ENCODE results near the gene TRANK1.

Gene TRANK1

GRCh38 chr3:36843065-36844051 is 101.5 kb downstream of the TRANK1 start:
- no peak for DNase-seq (ENCODE audit: low read depth)

DNA sequence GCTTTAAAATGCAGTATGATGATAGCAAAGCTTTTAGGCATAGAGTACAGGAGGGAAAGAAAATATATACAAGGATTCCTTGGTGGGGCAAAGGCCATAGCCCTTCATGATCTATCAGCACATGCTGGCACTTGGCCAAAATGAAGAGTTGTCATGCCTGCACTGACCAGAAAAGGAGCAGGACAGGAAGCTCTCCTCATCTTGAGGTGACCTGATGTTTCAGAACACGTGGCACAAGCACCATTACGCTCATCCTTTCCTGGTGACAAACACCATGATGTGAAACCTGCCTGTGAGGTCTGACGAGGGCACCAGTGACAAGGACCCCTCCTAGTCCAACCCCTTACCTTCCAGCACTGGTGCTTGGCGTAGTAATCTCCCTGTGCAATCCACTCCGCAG is 102.6 kb downstream of the TRANK1 start:
- DNase-seq (ENCODE audit: low read depth) = no peak

DNA sequence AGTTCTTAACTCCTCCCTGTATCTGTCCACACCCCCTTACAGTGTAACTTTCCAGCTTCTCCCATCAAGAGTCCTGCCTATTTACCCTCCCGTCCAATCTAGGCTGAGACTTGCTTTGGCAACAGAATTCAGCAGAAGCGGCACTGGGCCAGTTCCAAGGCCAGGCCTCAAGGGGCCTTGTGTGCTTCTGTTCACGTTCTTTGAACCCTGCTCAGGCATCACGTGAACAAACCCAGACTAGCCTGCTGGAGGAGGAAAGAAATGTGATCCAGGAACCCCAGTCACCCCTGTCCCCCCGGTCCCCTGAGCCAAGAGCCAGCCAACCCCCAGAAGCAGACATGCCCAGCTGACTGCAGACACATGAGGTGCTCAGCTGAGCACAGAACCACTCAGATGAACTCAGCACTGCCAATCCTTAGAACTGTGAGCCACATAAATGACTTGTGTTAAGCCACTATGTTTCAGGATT is 104.4 kb downstream of the TRANK1 start:
- DNase-seq (ENCODE audit: low read depth) = no peak

GRCh38 chr3:36837089-36837488 is 107.8 kb downstream of the TRANK1 start:
- no peak for DNase-seq (ENCODE audit: low read depth)

GRCh38 chr3:36833160-36833814 is 111.6 kb downstream of the TRANK1 start:
- no peak for DNase-seq (ENCODE audit: low read depth)

DNA sequence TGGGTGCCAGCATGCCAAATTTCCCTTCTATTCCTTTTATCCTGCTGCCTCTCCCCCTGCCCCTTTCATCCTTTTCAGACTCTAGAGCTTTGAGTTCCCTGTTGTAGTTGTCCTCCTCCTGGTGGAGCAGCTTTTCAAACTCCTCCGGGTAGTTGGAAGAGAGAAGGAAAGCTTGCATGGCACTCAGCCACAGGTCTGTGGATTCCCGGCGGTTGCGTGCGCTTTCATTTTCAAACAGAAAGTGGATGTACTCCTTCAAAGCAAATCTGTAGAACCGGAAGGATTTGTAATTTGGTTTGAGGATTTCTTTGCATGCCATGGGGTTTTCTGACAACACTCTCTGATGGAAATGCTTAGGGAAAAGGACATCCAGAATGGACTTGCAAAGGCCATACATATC is 112.4 kb downstream of the TRANK1 start:
- no peak for DNase-seq (ENCODE audit: low read depth)

- DNase-seq (ENCODE audit: low read depth) = no peak
Observed at GRCh38 chr3:36827133-36827532, 117.7 kb downstream of the TRANK1 start.

GRCh38 chr3:36826240-36826639 is 118.6 kb downstream of the TRANK1 start:
- DNase-seq (ENCODE audit: low read depth) = no peak

GRCh38 chr3:36824443-36824842 is 120.4 kb downstream of the TRANK1 start:
- no peak for DNase-seq (ENCODE audit: low read depth)

DNA sequence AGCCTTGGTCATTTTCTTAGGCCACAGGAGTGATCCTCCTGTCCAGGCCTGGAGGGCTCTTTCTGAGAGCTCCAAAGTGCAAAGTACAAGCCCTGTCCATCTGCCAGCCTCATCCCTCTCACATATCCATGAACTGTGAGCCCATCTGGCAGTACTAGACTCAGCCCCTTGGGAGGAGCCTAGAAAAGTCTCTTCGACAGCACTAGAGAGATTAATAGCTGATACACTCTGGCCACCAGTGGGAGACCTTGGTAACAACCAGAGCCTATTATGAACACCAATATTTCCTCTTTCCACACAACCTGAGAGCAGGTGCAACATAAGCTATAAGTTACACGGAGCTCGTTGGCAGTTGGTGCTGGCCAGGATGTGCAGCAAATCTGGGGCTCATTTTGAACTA is 121.0 kb downstream of the TRANK1 start:
- DNase-seq (ENCODE audit: low read depth) = no peak

DNA sequence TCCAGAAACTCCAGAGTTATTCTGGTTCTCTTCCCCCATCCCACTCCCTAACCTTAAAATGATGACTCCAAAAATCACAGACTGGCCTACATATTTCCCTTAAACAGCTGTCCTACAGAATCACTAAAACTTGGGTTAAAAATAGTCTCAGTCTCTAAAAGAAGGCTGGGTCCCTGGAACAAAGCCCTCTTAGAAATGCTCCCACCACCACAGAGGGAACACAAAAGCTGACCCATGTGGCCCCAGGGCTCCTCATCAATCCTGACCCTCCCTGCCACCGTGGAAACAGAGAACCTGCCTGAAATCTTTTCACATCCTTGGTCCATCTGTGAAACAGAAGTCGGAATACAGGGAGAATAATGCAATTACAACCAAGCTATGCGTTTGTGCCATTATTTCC is 124.8 kb downstream of the TRANK1 start:
- DNase-seq (ENCODE audit: low read depth) = no peak

GRCh38 chr3:36817806-36818533 is 126.9 kb downstream of the TRANK1 start:
- no peak for DNase-seq (ENCODE audit: low read depth)

DNA sequence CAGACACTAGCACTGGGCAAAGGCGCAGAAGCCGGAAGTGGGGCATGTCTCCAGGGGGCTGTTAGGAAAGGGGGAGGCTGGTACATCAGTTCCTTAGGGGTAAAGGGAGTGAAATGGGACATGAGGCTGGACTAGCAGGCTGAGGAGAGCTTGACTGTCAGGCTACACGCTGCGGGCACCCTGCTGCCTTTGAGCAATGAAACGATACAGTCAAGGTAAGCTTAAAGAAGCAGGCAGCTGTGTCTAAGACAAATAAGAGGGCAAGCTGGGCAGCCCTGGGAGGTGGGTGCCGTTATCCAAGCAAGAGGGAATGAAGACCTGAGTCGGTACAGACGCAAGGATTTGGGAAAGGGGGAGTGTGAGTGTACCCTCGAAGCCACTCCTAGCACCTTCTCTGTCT is 129.5 kb downstream of the TRANK1 start:
- no peak for DNase-seq (ENCODE audit: low read depth)

DNA sequence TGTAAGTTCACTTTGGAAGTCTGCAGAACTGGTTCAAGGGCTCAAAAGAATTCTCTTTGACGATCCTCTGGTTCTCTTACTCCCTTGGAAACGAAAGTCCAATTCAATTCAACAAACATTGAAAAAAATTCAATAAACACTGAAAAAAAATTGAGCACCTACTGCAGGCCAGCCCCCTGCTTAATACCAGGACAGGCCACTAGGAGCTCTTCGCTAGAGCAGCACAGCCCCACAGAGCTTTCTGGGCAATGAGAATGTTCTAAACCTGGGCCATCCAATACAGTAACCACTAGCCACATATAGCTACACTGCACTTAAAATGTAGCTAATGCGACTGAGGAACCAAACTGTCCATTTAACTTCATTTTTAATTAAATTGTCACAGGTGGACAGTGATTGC is 130.1 kb downstream of the TRANK1 start:
- no peak for DNase-seq (ENCODE audit: low read depth)

GRCh38 chr3:36814066-36814717 is 130.7 kb downstream of the TRANK1 start:
- DNase-seq (ENCODE audit: low read depth) = no peak

DNA sequence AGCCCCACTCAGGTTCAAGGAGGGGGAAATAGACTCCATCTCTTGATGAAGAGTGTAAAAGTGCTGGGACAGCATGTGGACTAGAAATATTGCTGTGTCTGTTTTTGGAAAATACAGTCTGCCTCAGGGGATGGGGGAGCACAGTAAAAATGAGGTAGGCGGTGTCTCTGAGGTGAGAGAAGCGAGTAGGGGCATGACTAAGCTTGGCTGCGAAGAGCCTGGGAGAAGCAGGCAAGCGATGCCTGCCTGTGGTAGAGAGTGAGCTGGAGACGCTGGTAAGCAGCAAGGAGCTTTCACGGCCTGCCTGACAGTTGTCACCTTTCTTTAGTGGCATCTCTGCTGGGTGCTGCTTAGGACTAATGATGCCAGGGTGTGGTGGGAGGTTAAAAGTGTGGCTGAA is 131.5 kb downstream of the TRANK1 start:
- no peak for DNase-seq (ENCODE audit: low read depth)

DNA sequence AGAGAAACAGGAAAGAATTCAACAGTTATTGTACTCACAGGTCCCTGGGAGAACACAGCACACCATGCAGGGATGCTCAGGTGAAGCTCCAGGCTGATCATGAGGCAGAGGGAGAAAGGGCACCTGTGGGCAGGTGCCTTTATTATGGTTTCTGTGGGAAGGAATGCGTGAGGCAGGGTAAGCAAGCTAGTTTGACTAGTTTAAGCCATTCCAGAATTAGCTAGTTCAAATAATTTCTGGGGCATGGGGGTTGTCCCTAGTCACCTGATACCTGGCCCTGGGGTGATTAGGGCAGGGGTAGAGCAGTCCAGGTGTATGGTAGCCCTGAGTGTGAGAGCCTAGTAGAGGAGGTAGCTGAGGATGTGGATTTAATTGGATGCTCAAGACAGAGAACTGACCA is 132.6 kb downstream of the TRANK1 start:
- no peak for DNase-seq (ENCODE audit: low read depth)

DNA sequence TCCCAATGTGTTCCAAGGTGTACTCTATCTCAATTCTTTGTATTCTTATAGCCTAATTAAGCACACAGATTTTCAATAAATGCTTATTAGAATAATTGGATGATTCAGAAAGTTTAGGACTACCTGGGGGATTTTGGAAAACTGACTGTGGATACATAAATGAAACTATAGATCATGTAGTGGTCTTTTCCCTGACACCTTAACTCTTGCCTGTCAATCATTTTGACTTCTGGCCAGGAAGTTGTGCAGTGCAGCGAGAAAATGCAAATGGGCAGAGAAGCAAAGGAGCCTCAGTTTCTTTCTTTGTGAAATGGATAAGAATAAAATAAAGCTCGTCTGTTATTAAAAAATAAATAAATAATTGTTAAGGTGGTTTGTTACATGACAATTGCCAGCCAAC is 133.1 kb downstream of the TRANK1 start:
- no peak for DNase-seq (ENCODE audit: low read depth)

DNA sequence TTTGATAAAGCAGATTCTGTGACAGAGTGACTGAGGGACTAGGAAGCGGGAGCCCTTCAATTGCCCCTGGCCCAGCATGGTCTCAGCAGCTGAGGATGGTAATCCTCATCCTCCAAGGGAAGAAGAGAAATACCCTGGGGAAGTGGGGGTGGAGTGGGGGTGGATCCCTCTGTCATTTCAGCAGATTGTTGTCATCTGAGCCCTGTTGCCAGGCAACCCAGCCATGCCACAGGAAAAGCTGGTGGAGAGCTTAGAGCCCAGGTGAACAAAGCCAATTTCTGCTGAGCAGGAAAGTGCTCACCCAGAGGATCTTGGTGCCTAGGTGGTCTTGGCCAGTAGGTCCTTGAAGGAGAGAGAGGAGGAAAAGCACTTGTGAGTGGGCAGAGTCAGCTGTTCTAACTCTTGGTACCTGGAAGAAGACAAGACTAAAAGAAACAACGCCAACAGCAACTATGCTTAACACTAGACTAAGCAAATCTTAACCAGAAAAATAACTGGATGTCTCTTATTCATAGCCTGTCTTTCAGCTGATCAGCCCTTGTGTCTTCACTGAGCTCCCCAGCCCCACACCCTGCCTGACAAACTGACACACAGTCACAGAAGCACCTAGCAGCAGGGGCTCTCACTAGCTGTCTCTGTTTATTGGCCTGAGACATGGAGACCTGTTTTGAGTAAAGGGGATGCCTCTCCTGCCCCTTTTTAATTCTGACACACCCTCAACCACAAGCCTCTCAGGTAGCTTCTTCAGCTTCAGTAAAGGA is 140.4 kb downstream of the TRANK1 start:
- no peak for DNase-seq (ENCODE audit: low read depth)

DNA sequence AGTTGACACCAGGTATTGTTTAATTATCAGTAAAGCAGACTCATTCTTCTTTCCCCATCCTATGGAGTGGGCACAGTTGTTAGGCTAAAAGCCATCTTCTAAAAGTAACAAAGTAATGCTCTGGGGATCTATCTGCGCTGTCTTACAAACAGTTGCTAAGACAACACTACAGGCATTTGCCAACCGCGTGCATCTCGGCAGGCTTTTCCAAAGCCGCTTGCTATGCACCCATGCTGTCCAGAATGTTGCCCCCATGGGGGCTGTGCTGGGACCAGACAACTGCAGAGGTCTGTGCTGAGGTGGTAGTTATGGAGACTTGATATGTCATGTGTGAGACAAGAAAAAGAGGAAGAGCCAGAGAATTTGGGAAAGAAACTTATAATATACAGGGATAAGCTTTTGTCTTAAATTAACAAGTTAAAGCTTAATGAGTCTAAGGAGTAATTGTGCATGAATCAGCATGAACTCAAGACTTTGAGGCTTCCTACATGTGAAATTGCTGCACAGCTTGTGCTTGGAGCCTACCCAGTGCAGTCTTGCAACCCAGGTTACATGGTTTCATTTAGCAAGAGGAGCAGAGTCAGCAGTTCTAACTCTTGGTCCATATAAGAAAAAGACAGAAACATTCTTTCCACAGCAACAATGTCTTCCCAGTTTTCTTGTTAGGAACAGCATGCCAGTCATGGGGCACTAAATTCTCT is 141.6 kb downstream of the TRANK1 start:
- no peak for DNase-seq (ENCODE audit: low read depth)
